OCI-LY7 (cell line): Measurements from ENCODE around the gene CYP1B1. TPM values are rescaled to one million over a fixed set of nuclear protein-coding genes. Genes with fewer than 3 reads are reported as not detected.

Experiments
- BruUV-seq: library from RNA; stranded (reverse); fragments of 400-500 nt; replicated peaks from 2 replicates; lab custom pipeline; 2021; lab: Mats Ljungman, UMichigan
- CTCF ChIA-PET: fragments of 300-600 bp; sonication (Branson Sonifier 250); formaldehyde crosslinking; loops from one replicate; lab custom pipeline; 2022; ENCODE audit warnings: antibody characterized with exemption; ENCODE audit not compliant: unreplicated experiment; lab: Charles Lee
- POLR2A ChIA-PET: fragments of 300-600 bp; sonication (Branson Sonifier 250); formaldehyde crosslinking; loops from one replicate; lab custom pipeline; 2022; ENCODE audit warnings: antibody characterized with exemption; lab: Charles Lee
- DNase-seq: peaks from one replicate; pipeline ENCODE4 v3.0.0-alpha.2; 2015; ENCODE audit warnings: low spot score
- H2AFZ ChIP-seq: fragments of 200-600 bp; sonication (generic), shearing (Covaris generic); 2 replicates; pipeline ENCODE4 v1.6.1; 2014; ENCODE audit warnings: mild to moderate bottlenecking, antibody characterized with exemption, low read length, moderate library complexity
- H3K27ac ChIP-seq: fragments of 200-600 bp; sonication (generic); 2 replicates; pipeline ENCODE4 v1.5.1; 2014; ENCODE audit warnings: mixed run types, low read depth, mild to moderate bottlenecking, moderate library complexity, low read length, inconsistent platforms; ENCODE audit not compliant: poor library complexity, severe bottlenecking
- H3K36me3 ChIP-seq: fragments of 200-600 bp; sonication (generic); 2 replicates; pipeline ENCODE4 v1.6.1; 2014; ENCODE audit warnings: mild to moderate bottlenecking, antibody characterized with exemption, low read length, moderate library complexity, mixed read lengths; ENCODE audit not compliant: insufficient read depth
- H3K4me1 ChIP-seq: fragments of 200-600 bp; sonication (generic); 2 replicates; pipeline ENCODE4 v1.5.1; 2014; ENCODE audit warnings: mild to moderate bottlenecking, low read length; ENCODE audit not compliant: insufficient read depth, poor library complexity, severe bottlenecking
- H3K4me2 ChIP-seq: fragments of 200-600 bp; sonication (generic); 2 replicates; pipeline ENCODE4 v1.6.1; 2014; ENCODE audit warnings: mild to moderate bottlenecking, low read length
- H3K4me3 ChIP-seq: fragments of 200-600 bp; sonication (generic); 2 replicates; pipeline ENCODE4 v1.5.1; 2014; ENCODE audit warnings: mild to moderate bottlenecking, low read depth, low read length; ENCODE audit not compliant: poor library complexity, severe bottlenecking
- H3K79me2 ChIP-seq: fragments of 200-600 bp; sonication (generic); 2 replicates; pipeline ENCODE4 v1.6.1; 2016; ENCODE audit warnings: low read depth, mild to moderate bottlenecking, low read length, moderate library complexity, mixed read lengths; ENCODE audit not compliant: insufficient read depth
- H3K9me2 ChIP-seq: fragments of 200-600 bp; sonication (generic); 2 replicates; pipeline ENCODE4 v1.6.1; 2016; ENCODE audit warnings: mild to moderate bottlenecking, low read length, mixed read lengths; ENCODE audit not compliant: insufficient read depth
- H3K9me3 ChIP-seq: fragments of 200-600 bp; sonication (generic); 2 replicates; pipeline ENCODE4 v1.6.1; 2014; ENCODE audit warnings: mild to moderate bottlenecking, mixed run types, low read length, mixed read lengths
- H4K20me1 ChIP-seq: fragments of 200-600 bp; sonication (generic); 2 replicates; pipeline ENCODE4 v1.6.1; 2014; ENCODE audit warnings: mild to moderate bottlenecking, antibody characterized with exemption, low read length, moderate library complexity, mixed read lengths; ENCODE audit not compliant: insufficient read depth
- CTCF ChIP-seq: fragments of 200-600 bp; sonication (generic); conservative IDR thresholded peaks from 2 replicates; pipeline ENCODE4 v1.5.1; 2014; ENCODE audit warnings: mild to moderate bottlenecking, antibody characterized with exemption, low read length, moderate library complexity, mixed read lengths
- EZH2phosphoT487 ChIP-seq: fragments of 200-600 bp; sonication (generic); IDR thresholded peaks from 2 replicates; pipeline ENCODE4 v1.6.1; 2018; ENCODE audit warnings: low read depth, borderline replicate concordance, mild to moderate bottlenecking, mixed run types, antibody characterized with exemption, low read length, moderate library complexity, mixed read lengths
- intact Hi-C: fragments of 100-400 bp; cut with micrococcal nuclease; formaldehyde crosslinking; loops from one replicate; pipeline ENCODE4 v1.10.0; 2022; ENCODE audit not compliant: unreplicated experiment
- total RNA-seq, 2 experiments: library from RNA; depleted of rRNA in 1 of 2; stranded (reverse); fragments of >200 nt in 1 of 2; shearing (Covaris generic) in 1 of 2; gene quantifications; 2 replicates each; pipeline ENCODE4 v1.2.3, GENCODE V29; 2014 to 2022

Gene CYP1B1
- total RNA-seq, 2 experiments from 2014 or later, result 0.44 TPM; not detected in 1

GRCh38 chr2:38029512-38029911, 46.4 kb downstream of the CYP1B1 start:
- H3K4me2 ChIP-seq, result no peak overlapping the region
- intact Hi-C loops, result no loop called here
- no TSS peak for BruUV-seq
- H3K4me3 ChIP-seq, result no peak overlapping the region
- CTCF ChIA-PET, result no interaction called here
- no peaks in the 10 kb centered on the region for H3K9me3 ChIP-seq
- TF ChIP-seq EZH2phosphoT487 (no peak), CTCF (no peak)
- POLR2A ChIA-PET, result no interaction called here
- no peaks in the 10 kb centered on the region for H4K20me1 ChIP-seq
- H3K9me2 ChIP-seq, result no peaks in the 10 kb centered on the region
- no peak for DNase-seq
- H3K79me2 ChIP-seq, result no peaks in the 10 kb centered on the region
- no peak overlapping the region for H2AFZ ChIP-seq
- H3K27ac ChIP-seq, result no peak overlapping the region
- H3K36me3 ChIP-seq, result no peaks in the 10 kb centered on the region
- H3K4me1 ChIP-seq, result no peaks in the 10 kb centered on the region

- ChIA-PET POLR2A (no interaction called here), CTCF (no interaction called here)
- no peaks in the 10 kb centered on the region for H3K36me3 ChIP-seq
- no peaks in the 10 kb centered on the region for H3K4me1 ChIP-seq
- no peaks in the 10 kb centered on the region for H3K9me2 ChIP-seq
- no peak for DNase-seq
- no peaks in the 10 kb centered on the region for H4K20me1 ChIP-seq
- H3K4me2 ChIP-seq, result no peak overlapping the region
- no peak overlapping the region for H3K27ac ChIP-seq
- H3K79me2 ChIP-seq, result no peaks in the 10 kb centered on the region
- BruUV-seq, result no TSS peak
- TF ChIP-seq EZH2phosphoT487 (no peak), CTCF (no peak)
- H3K9me3 ChIP-seq, result no peaks in the 10 kb centered on the region
- H2AFZ ChIP-seq, result no peak overlapping the region
- intact Hi-C loops, result no loop called here
- no peak overlapping the region for H3K4me3 ChIP-seq
Measured at GRCh38 chr2:38028829-38029228, 47.1 kb downstream of the CYP1B1 start.

GRCh38 chr2:38026846-38027245, 49.1 kb downstream of the CYP1B1 start:
- no peak for DNase-seq
- H3K4me1 ChIP-seq, result no peaks in the 10 kb centered on the region
- TF ChIP-seq CTCF (no peak), EZH2phosphoT487 (no peak)
- H4K20me1 ChIP-seq, result no peaks in the 10 kb centered on the region
- H3K79me2 ChIP-seq, result no peaks in the 10 kb centered on the region
- H3K27ac ChIP-seq, result no peak overlapping the region
- no peak overlapping the region for H3K4me3 ChIP-seq
- intact Hi-C loops, result no loop called here
- no TSS peak for BruUV-seq
- H3K9me3 ChIP-seq, result no peaks in the 10 kb centered on the region
- H3K9me2 ChIP-seq, result no peaks in the 10 kb centered on the region
- POLR2A ChIA-PET, result interaction anchor here (0.9 kb wide), 1 partner anchor 10 kb away, joined by 3 read pairs; no protein-coding TSS in a partner anchor
- H3K4me2 ChIP-seq, result no peak overlapping the region
- no peaks in the 10 kb centered on the region for H3K36me3 ChIP-seq
- CTCF ChIA-PET, result no interaction called here
- H2AFZ ChIP-seq, result no peak overlapping the region
